Epithelial cell of proximal tubule (primary cell): Measurements from ENCODE around the gene RECQL5. TPM values are rescaled to one million over a fixed set of nuclear protein-coding genes. Genes with fewer than 3 reads are reported as not detected.
A peak's percentile ranks its signal among the peaks of the same experiment; 100 is the strongest.

Experiments used
- DNase-seq: peaks from one replicate; pipeline ENCODE4 v3.0.0-alpha.2; 2011; ENCODE audit warnings: low read depth
- H3K4me3 ChIP-seq: 2 replicates; pipeline ENCODE4 v1.5.1; 2011; ENCODE audit warnings: low read depth, mild to moderate bottlenecking, low read length
- total RNA-seq: library from RNA; depleted of rRNA; stranded (reverse); fragments of >200 nt; gene quantifications from 2 replicates; pipeline ENCODE4 v1.2.3, GENCODE V29; 2015
- TF ChIP-seq, protein P1 (sequence below): conservative IDR thresholded peaks from 2 replicates; pipeline ENCODE4 v1.5.1; 2012; ENCODE audit warnings: low read depth, mild to moderate bottlenecking, low read length

Gene RECQL5
- total RNA-seq, 1 donor from 2014 or later = 25.7 TPM

- TF ChIP-seq, protein P1, sequence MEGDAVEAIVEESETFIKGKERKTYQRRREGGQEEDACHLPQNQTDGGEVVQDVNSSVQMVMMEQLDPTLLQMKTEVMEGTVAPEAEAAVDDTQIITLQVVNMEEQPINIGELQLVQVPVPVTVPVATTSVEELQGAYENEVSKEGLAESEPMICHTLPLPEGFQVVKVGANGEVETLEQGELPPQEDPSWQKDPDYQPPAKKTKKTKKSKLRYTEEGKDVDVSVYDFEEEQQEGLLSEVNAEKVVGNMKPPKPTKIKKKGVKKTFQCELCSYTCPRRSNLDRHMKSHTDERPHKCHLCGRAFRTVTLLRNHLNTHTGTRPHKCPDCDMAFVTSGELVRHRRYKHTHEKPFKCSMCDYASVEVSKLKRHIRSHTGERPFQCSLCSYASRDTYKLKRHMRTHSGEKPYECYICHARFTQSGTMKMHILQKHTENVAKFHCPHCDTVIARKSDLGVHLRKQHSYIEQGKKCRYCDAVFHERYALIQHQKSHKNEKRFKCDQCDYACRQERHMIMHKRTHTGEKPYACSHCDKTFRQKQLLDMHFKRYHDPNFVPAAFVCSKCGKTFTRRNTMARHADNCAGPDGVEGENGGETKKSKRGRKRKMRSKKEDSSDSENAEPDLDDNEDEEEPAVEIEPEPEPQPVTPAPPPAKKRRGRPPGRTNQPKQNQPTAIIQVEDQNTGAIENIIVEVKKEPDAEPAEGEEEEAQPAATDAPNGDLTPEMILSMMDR = peak; percentile 34
- no peak for DNase-seq
Measured at GRCh38 chr17:75614006-75614405, 52.9 kb downstream of the RECQL5 start.

DNA sequence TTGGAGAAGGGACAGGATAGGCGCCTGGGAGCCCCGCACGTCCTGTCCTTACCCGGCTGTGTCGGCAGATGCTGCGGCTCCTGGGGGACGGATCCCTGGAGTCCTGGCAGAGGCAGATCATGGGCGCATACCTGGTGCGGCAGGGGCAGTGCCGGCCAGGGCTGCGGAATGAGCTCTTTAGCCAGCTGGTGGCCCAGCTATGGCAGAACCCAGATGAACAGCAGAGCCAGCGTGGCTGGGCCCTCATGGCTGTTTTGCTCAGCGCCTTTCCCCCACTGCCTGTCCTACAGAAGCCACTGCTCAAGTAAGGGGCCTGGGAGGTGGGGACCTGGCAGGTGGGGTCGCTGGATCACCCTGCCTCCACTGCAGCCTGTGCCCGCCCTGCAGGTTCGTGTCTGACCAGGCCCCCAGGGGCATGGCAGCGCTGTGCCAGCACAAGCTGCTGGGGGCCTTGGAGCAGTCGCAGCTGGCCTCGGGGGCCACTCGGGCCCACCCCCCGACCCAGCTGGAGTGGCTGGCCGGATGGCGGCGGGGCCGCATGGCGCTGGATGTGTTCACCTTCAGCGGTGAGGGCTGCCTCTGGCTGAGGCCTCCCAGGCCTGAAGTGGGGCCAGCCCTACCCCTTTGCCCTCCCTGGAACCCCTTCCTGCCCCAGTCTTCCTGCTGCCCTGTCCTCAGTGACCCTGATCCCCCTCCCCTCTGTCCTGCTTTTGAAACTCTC is 53.9 kb downstream of the RECQL5 start:
- H3K4me3 ChIP-seq = no peak overlapping the region
- TF ChIP-seq, protein P1 = no peak
- DNase-seq = no peak

More at GRCh38 chr17:75614006-75614405, 52.9 kb downstream of the RECQL5 start:
- H3K4me3 ChIP-seq = no peak overlapping the region

- TF ChIP-seq, protein P1 = no peak
- H3K4me3 ChIP-seq = no peak overlapping the region
- DNase-seq = no peak
Measured at GRCh38 chr17:75611851-75612429, 55.0 kb downstream of the RECQL5 start.

- no peak for DNase-seq
- peak overlapping the region; percentile 6 for H3K4me3 ChIP-seq
- TF ChIP-seq, protein P1 = no peak
Measured at GRCh38 chr17:75610103-75610984, 56.6 kb downstream of the RECQL5 start.

GRCh38 chr17:75607086-75607485 is 59.9 kb downstream of the RECQL5 start:
- no peak for DNase-seq
- TF ChIP-seq, protein P1 = no peak
- H3K4me3 ChIP-seq = no peak overlapping the region

DNA sequence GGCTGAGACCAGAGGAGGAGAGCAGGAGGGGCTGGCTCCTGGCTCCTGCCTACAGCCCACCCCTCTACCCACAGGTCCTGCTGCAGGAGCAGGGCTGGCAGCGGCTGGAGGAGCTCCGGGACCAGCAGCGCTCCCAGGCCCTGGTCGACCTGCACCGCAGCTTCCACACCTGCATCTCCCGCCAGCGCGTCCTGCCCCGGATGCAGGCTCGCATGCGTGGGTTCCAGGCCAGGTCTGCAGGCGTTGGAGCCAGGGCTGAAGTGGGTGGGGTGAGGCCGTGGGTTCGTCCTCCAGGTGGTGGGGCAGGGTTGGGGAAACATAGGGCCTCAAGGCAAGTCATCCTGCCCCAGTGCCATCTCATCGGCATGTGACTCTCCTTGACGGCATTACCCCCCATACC is 61.2 kb downstream of the RECQL5 start:
- H3K4me3 ChIP-seq = no peak overlapping the region
- TF ChIP-seq, protein P1 = no peak
- DNase-seq = no peak
